Liver (tissue), 9 donors: ENCODE measurements around the gene MCMBP. TPM values are rescaled to one million over a fixed set of nuclear protein-coding genes. Genes with fewer than 3 reads are reported as not detected.

Experiments used
- DNase-seq: peaks from one replicate; pipeline ENCODE4 v3.0.0-alpha.2; 2017; ENCODE audit warnings: low spot score
- H3K27ac ChIP-seq, 2 donors: one replicate each; pipeline ENCODE4 v1.7.0; 2013; ENCODE audit warnings: inconsistent platforms in 2 of 2, low read length in 2 of 2, control low read depth in 1 of 2, low read depth in 1 of 2, mild to moderate bottlenecking in 1 of 2
- H3K27me3 ChIP-seq, 4 donors: one replicate each; pipeline versions ENCODE4 v1.6.1 to v1.7.0; 2013; ENCODE audit warnings: low read length in 3 of 4, inconsistent platforms in 1 of 4, mild to moderate bottlenecking in 1 of 4, moderate library complexity in 1 of 4; ENCODE audit not compliant: control insufficient read depth in 4 of 4, insufficient read depth in 4 of 4
- H3K36me3 ChIP-seq, 4 donors: one replicate each; pipeline versions ENCODE4 v1.6.1 to v1.7.0; 2013; ENCODE audit warnings: low read length in 3 of 4, mild to moderate bottlenecking in 3 of 4, low read depth in 1 of 4, moderate library complexity in 1 of 4; ENCODE audit not compliant: control insufficient read depth in 4 of 4, insufficient read depth in 3 of 4
- H3K4me1 ChIP-seq, 4 donors: one replicate each; pipeline versions ENCODE4 v1.6.1 to v1.7.0; 2013; ENCODE audit warnings: low read length in 3 of 4, mild to moderate bottlenecking in 3 of 4, moderate library complexity in 1 of 4; ENCODE audit not compliant: control insufficient read depth in 4 of 4, insufficient read depth in 4 of 4
- H3K4me3 ChIP-seq, 3 donors: one replicate each; pipeline versions ENCODE4 v1.6.1 to v1.7.0; 2013; ENCODE audit warnings: low read length in 3 of 3, control low read depth in 1 of 3, low read depth in 1 of 3, mild to moderate bottlenecking in 1 of 3
- H3K9ac ChIP-seq, 2 donors: one replicate each; pipeline ENCODE4 v1.7.0; 2013; ENCODE audit warnings: low read length in 2 of 2, mild to moderate bottlenecking in 2 of 2, moderate library complexity in 2 of 2, control low read depth in 1 of 2, low read depth in 1 of 2
- H3K9me3 ChIP-seq, 4 donors: one replicate each; pipeline versions ENCODE4 v1.6.1 to v1.7.0; 2013; ENCODE audit warnings: low read length in 3 of 4; ENCODE audit not compliant: control insufficient read depth in 4 of 4
- ATF3 ChIP-seq: IDR thresholded peaks from 2 replicates; pipeline ENCODE4 v1.6.1; 2016; ENCODE audit warnings: antibody characterized with exemption
- CTCF ChIP-seq: fragments of 150-350 bp; IDR thresholded peaks from 2 replicates; pipeline ENCODE4 v1.5.1; 2017; ENCODE audit warnings: improper control_type of control experiment, low read depth, low read length; ENCODE audit not compliant: missing input control
- EGR1 ChIP-seq, 2 donors: IDR thresholded peaks; 2 replicates each; pipeline ENCODE4 v1.6.1; 2016 to 2018; ENCODE audit warnings: antibody characterized with exemption in 2 of 2, low read depth in 2 of 2
- FOXA1 ChIP-seq: IDR thresholded peaks from 2 replicates; pipeline ENCODE4 v1.6.1; 2016; ENCODE audit warnings: antibody characterized with exemption
- FOXA2 ChIP-seq: IDR thresholded peaks from 2 replicates; pipeline ENCODE4 v1.6.1; 2016; ENCODE audit warnings: antibody characterized with exemption
- GABPA ChIP-seq, 2 donors: IDR thresholded peaks in 1 of 2; conservative IDR thresholded peaks in 1 of 2; 2 replicates each; pipeline ENCODE4 v1.6.1; 2016; ENCODE audit warnings: antibody characterized with exemption in 2 of 2, mild to moderate bottlenecking in 1 of 2, moderate library complexity in 1 of 2
- HNF4A ChIP-seq, 2 donors: conservative IDR thresholded peaks; 2 replicates each; pipeline ENCODE4 v1.6.1; 2016; ENCODE audit warnings: antibody characterized with exemption in 2 of 2, mild to moderate bottlenecking in 2 of 2
- HNF4G ChIP-seq: IDR thresholded peaks from 2 replicates; pipeline ENCODE4 v1.6.1; 2016; ENCODE audit warnings: antibody characterized with exemption
- JUND ChIP-seq, 2 donors: IDR thresholded peaks; 2 replicates each; pipeline ENCODE4 v1.6.1; 2016; ENCODE audit warnings: antibody characterized with exemption in 2 of 2
- MAX ChIP-seq: IDR thresholded peaks from 2 replicates; pipeline ENCODE4 v1.6.1; 2016; ENCODE audit warnings: antibody characterized with exemption
- NR2F2 ChIP-seq: IDR thresholded peaks from 2 replicates; pipeline ENCODE4 v1.6.1; 2016; ENCODE audit warnings: antibody characterized with exemption
- RAD21 ChIP-seq, 2 donors: IDR thresholded peaks; 2 replicates each; pipeline ENCODE4 v1.6.1; 2016; ENCODE audit warnings: antibody characterized with exemption in 2 of 2, mild to moderate bottlenecking in 2 of 2
- REST ChIP-seq: IDR thresholded peaks from 2 replicates; pipeline ENCODE4 v1.6.1; 2016; ENCODE audit warnings: antibody characterized with exemption, mild to moderate bottlenecking
- RXRA ChIP-seq, 2 donors: IDR thresholded peaks; 2 replicates each; pipeline ENCODE4 v1.6.1; 2017 to 2018; ENCODE audit warnings: antibody characterized with exemption in 2 of 2, mild to moderate bottlenecking in 1 of 2
- SP1 ChIP-seq: IDR thresholded peaks from 2 replicates; pipeline ENCODE4 v1.6.1; 2018; ENCODE audit warnings: antibody characterized with exemption, mild to moderate bottlenecking
- TAF1 ChIP-seq: conservative IDR thresholded peaks from 2 replicates; pipeline ENCODE4 v1.6.1; 2016; ENCODE audit warnings: antibody characterized with exemption, mild to moderate bottlenecking
- YY1 ChIP-seq: IDR thresholded peaks from 2 replicates; pipeline ENCODE4 v1.6.1; 2016; ENCODE audit warnings: antibody characterized with exemption, mild to moderate bottlenecking
- ZBTB33 ChIP-seq: IDR thresholded peaks from 2 replicates; pipeline ENCODE4 v1.6.1; 2016; ENCODE audit warnings: antibody characterized with exemption
- WGBS: extraction: QIAGEN DNeasy Blood & Tissue Kit; methylation state at CpG from one replicate; pipeline ENCODE4 v1.1.7; 2013; 5-methylcytosine and 5-hydroxymethylcytosine counted together
- polyA plus RNA-seq, 2 donors: library from polyadenylated mRNA; stranded (reverse) in 1 of 2; unstranded in 1 of 2; fragments of 200-250 nt in 1 of 2; fragments of >200 nt in 1 of 2; fragmentation: Nextera tagmentation in 1 of 2; extraction: Ambion mirVana in 1 of 2; gene quantifications; one replicate each; pipeline versions ENCODE4 v1.2.1 to v1.2.3, GENCODE V29; 2013 to 2015
- total RNA-seq, 2 donors: library from RNA; depleted of rRNA; stranded (reverse); fragments of >200 nt; gene quantifications; one replicate each; pipeline ENCODE4 v1.2.3, GENCODE V29; 2014
- donor health status: healthy.
- donor health status: healthy.
- donor health status: healthy.
- donor health status: healthy.
- donor health status: healthy.

The MCMBP gene
- total and polyA plus RNA-seq, 4 donors = 6.1 to 23.2 (median 17.3) TPM

- TF ChIP-seq TAF1 (no peak), HNF4G (no peak), JUND (IDR thresholded peaks at IDR 0.05) (no peak), GABPA (IDR thresholded peaks at IDR 0.05 in 1 of 2, conservative IDR thresholded peaks at IDR 0.05 in 1 of 2) (no peak), YY1 (no peak), ATF3 (no peak), HNF4A (conservative IDR thresholded peaks at IDR 0.05) (no peak), SP1 (no peak), MAX (no peak), FOXA1 (no peak), RAD21 (IDR thresholded peaks at IDR 0.05) (no peak), NR2F2 (no peak), EGR1 (IDR thresholded peaks at IDR 0.05; ENCODE audit: low read depth in 2 of 2) (no peak), REST (no peak), RXRA (IDR thresholded peaks at IDR 0.05) (no peak), ZBTB33 (no peak)
Observed at GRCh38 chr10:119805702-119806230, 66.9 kb downstream of the MCMBP start.

GRCh38 chr10:119803264-119803663 lies 69.4 kb downstream of the MCMBP start:
- Histone ChIP-seq H3K9me3 (no peaks in the 10 kb centered on the region), H3K27me3 (no peaks in the 10 kb centered on the region), H3K9ac (no peak overlapping the region), H3K36me3 (peaks cover 0 to 3% (median 0%) of the 10 kb centered on the region in 4 donors), H3K4me1 (no peaks in the 10 kb centered on the region), H3K27ac (no peak overlapping the region), H3K4me3 (no peak overlapping the region)
- no peak for DNase-seq
- TF ChIP-seq REST (no peak), HNF4G (no peak), ATF3 (no peak), SP1 (no peak), RAD21 (IDR thresholded peaks at IDR 0.05) (no peak), EGR1 (IDR thresholded peaks at IDR 0.05; ENCODE audit: low read depth in 2 of 2) (no peak), TAF1 (no peak), HNF4A (conservative IDR thresholded peaks at IDR 0.05) (no peak), JUND (IDR thresholded peaks at IDR 0.05) (no peak), FOXA2 (no peak), GABPA (IDR thresholded peaks at IDR 0.05 in 1 of 2, conservative IDR thresholded peaks at IDR 0.05 in 1 of 2) (no peak), NR2F2 (no peak), YY1 (no peak), MAX (no peak), CTCF (no peak)
- 96% methylated on average over 1 of the region's 1 CpG for WGBS

More at GRCh38 chr10:119805702-119806230, 66.9 kb downstream of the MCMBP start:
- DNase-seq = no peak
- Histone ChIP-seq H3K27me3 (no peaks in the 10 kb centered on the region), H3K4me3 (no peak overlapping the region), H3K4me1 (no peaks in the 10 kb centered on the region), H3K36me3 (peaks cover 0 to 3% (median 0%) of the 10 kb centered on the region in 4 donors), H3K9me3 (no peaks in the 10 kb centered on the region), H3K9ac (no peak overlapping the region), H3K27ac (no peak overlapping the region)
- WGBS = 85% methylated on average over 5 of the region's 5 CpGs
